HEK293T (cell line): ENCODE measurements around the gene CNTNAP1.

ENCODE experiments used
- CTCF ChIA-PET: fragments of 350-600 bp; formaldehyde crosslinking; extraction: SDS; loops from one replicate; lab custom pipeline; 2021; ENCODE audit warnings: antibody characterized with exemption, inconsistent platforms; lab: Yijun Ruan, JAX
- POLR2A ChIA-PET: fragments of 350-600 bp; formaldehyde crosslinking; extraction: SDS; loops from one replicate; lab custom pipeline; 2020; ENCODE audit warnings: antibody characterized with exemption, inconsistent platforms; lab: Yijun Ruan, JAX
- DNase-seq: peaks from one replicate; pipeline ENCODE4 v3.0.0; 2012; ENCODE audit warnings: mixed read lengths; ENCODE audit errors: extremely low spot score
- ARNT ChIP-seq: fragments of 450-650 bp; IDR thresholded peaks from 2 replicates; pipeline ENCODE4 v1.6.1; 2017; ENCODE audit warnings: mild to moderate bottlenecking
- BHLHE40 ChIP-seq: fragments of 450-650 bp; IDR thresholded peaks from 2 replicates; pipeline ENCODE4 v1.6.1; 2016; ENCODE audit warnings: mild to moderate bottlenecking, moderate library complexity, borderline replicate concordance
- CTBP1 ChIP-seq: fragments of 450-650 bp; IDR thresholded peaks from 2 replicates; pipeline ENCODE4 v1.6.1; 2016; ENCODE audit warnings: borderline replicate concordance
- ELF4 ChIP-seq: fragments of 450-650 bp; IDR thresholded peaks from 2 replicates; pipeline ENCODE4 v1.6.1; 2017; ENCODE audit warnings: antibody characterized with exemption
- FOXA1 ChIP-seq: fragments of 450-650 bp; IDR thresholded peaks from 2 replicates; pipeline ENCODE4 v1.6.1; 2016; ENCODE audit warnings: mild to moderate bottlenecking
- FOXK2 ChIP-seq: fragments of 450-650 bp; IDR thresholded peaks from 2 replicates; pipeline ENCODE4 v1.6.1; 2016; ENCODE audit warnings: mild to moderate bottlenecking
- FOXM1 ChIP-seq: fragments of 450-650 bp; IDR thresholded peaks from 2 replicates; pipeline ENCODE4 v1.6.1; 2017; ENCODE audit warnings: mild to moderate bottlenecking, borderline replicate concordance
- HDGF ChIP-seq: fragments of 450-650 bp; IDR thresholded peaks from 2 replicates; pipeline ENCODE4 v1.6.1; 2017; ENCODE audit warnings: antibody characterized with exemption, borderline replicate concordance
- L3MBTL2 ChIP-seq: fragments of 450-650 bp; conservative IDR thresholded peaks from 2 replicates; pipeline ENCODE4 v1.6.1; 2016; ENCODE audit warnings: mild to moderate bottlenecking
- LEF1 ChIP-seq: fragments of 450-650 bp; IDR thresholded peaks from 2 replicates; pipeline ENCODE4 v1.6.1; 2017; ENCODE audit warnings: mild to moderate bottlenecking, borderline replicate concordance
- NFRKB ChIP-seq: fragments of 450-650 bp; IDR thresholded peaks from 2 replicates; pipeline ENCODE4 v1.6.1; 2016; ENCODE audit warnings: mild to moderate bottlenecking, moderate library complexity
- PKNOX1 ChIP-seq: fragments of 450-650 bp; IDR thresholded peaks from 2 replicates; pipeline ENCODE4 v1.6.1; 2016
- SP1 ChIP-seq: fragments of 450-650 bp; IDR thresholded peaks from 2 replicates; pipeline ENCODE4 v1.6.1; 2017
- SUZ12 ChIP-seq: fragments of 450-650 bp; IDR thresholded peaks from 2 replicates; pipeline ENCODE4 v1.6.1; 2016; ENCODE audit warnings: mild to moderate bottlenecking
- TARDBP ChIP-seq: fragments of 450-650 bp; IDR thresholded peaks from 2 replicates; pipeline ENCODE4 v1.6.1; 2016
- ZNF384 ChIP-seq: fragments of 450-650 bp; IDR thresholded peaks from 2 replicates; pipeline ENCODE4 v1.6.1; 2016

The CNTNAP1 gene

GRCh38 chr17:42669977-42670788 is 12.1 kb upstream of the CNTNAP1 start:
- POLR2A ChIA-PET: interaction anchor here (1.4 to 4.0 kb wide), 3 partner anchors 11 to 61 kb away, joined by 4 to 22 read pairs (median 9); partner anchors contain the start of genes RETREG3, TUBG1 and TUBG2
- TF ChIP-seq ZNF384 (no peak), HDGF (no peak), FOXM1 (no peak), FOXK2 (no peak), SP1 (no peak), CTBP1 (no peak), BHLHE40 (no peak), ELF4 (no peak), SUZ12 (no peak), ARNT (no peak), TARDBP (no peak), LEF1 (no peak), FOXA1 (no peak), NFRKB (no peak), L3MBTL2 (no peak), PKNOX1 (no peak)
- no peak for DNase-seq
- CTCF ChIA-PET: interaction anchor here (0.9 kb wide), 1 partner anchor 11 kb away, joined by 3 read pairs; no protein-coding TSS in a partner anchor

GRCh38 chr17:42670789-42671657 is 11.3 kb upstream of the CNTNAP1 start:
- no peak for DNase-seq
- TF ChIP-seq NFRKB (no peak), SUZ12 (no peak), ARNT (no peak), ZNF384 (no peak), SP1 (no peak), PKNOX1 (no peak), LEF1 (no peak), TARDBP (no peak)
- ChIA-PET POLR2A (interaction anchor here (1.4 to 4.0 kb wide), 4 partner anchors 10 to 93 kb away, joined by 7 to 22 read pairs (median 10); partner anchors contain the start of genes PSMC3IP, RETREG3, TUBG1 and TUBG2), CTCF (interaction anchor here (0.6 to 1.1 kb wide), 2 partner anchors 73 to 93 kb away, joined by 3 to 5 read pairs; no protein-coding TSS in a partner anchor)

GRCh38 chr17:42672038-42672437 is 10.3 kb upstream of the CNTNAP1 start:
- DNase-seq: no peak

GRCh38 chr17:42673266-42673884 is 9.0 kb upstream of the CNTNAP1 start:
- DNase-seq: no peak
- ChIA-PET POLR2A (interaction anchor here (1.2 to 3.3 kb wide), 6 partner anchors 12 to 137 kb away, joined by 4 to 10 read pairs (median 6); partner anchors contain the start of genes NAGLU, PSMC3IP, RETREG3 and TUBG1), CTCF (interaction anchor here (1.0 to 1.6 kb wide), 4 partner anchors 10 to 51 kb away, joined by 3 to 9 read pairs (median 6); no protein-coding TSS in a partner anchor)
- TF ChIP-seq CTBP1 (no peak), ZNF384 (no peak), SUZ12 (no peak), TARDBP (no peak), FOXM1 (no peak), SP1 (no peak), FOXK2 (no peak), FOXA1 (no peak), BHLHE40 (no peak), PKNOX1 (no peak), NFRKB (no peak), LEF1 (no peak), ARNT (no peak), ELF4 (no peak), HDGF (no peak)

More at GRCh38 chr17:42672038-42672437, 10.3 kb upstream of the CNTNAP1 start:
- ChIA-PET POLR2A (interaction anchor here (1.2 to 3.3 kb wide), 4 partner anchors 11 to 94 kb away, joined by 4 to 10 read pairs (median 8); partner anchors contain the start of genes PSMC3IP, RETREG3 and TUBG1), CTCF (interaction anchor here (0.6 to 1.1 kb wide), 2 partner anchors 74 to 94 kb away, joined by 3 to 5 read pairs; no protein-coding TSS in a partner anchor)
- no peak for TF ChIP-seq ELF4
- TF ChIP-seq CTBP1: no peak
- TF ChIP-seq SUZ12: no peak
- TF ChIP-seq L3MBTL2: no peak
- no peak for TF ChIP-seq ARNT
- TF ChIP-seq FOXM1: no peak
- TF ChIP-seq FOXA1: no peak
- TF ChIP-seq PKNOX1: no peak
- no peak for TF ChIP-seq TARDBP
- no peak for TF ChIP-seq LEF1
- TF ChIP-seq FOXK2: no peak
- no peak for TF ChIP-seq NFRKB
- no peak for TF ChIP-seq ZNF384
- TF ChIP-seq HDGF: no peak
- TF ChIP-seq SP1: no peak
- TF ChIP-seq BHLHE40: no peak
